ENCODE measurements around the gene RRN3.
"Not testable (repeated sequence)": the region's sequence is repeated elsewhere in the genome, so short reads cannot be mapped to it uniquely, and the experiment has no call there.

RRN3 gene

GRCh38 chr16:15016951-15017580 lies 77.0 kb downstream of the RRN3 start:
- H3K4me3 ChIP-seq (ENCODE audit: low read length) = not testable (repeated sequence)

GRCh38 chr16:15016354-15016753 lies 77.7 kb downstream of the RRN3 start:
- not testable (repeated sequence) for H3K4me3 ChIP-seq (ENCODE audit: low read length)

- H3K4me3 ChIP-seq (ENCODE audit: low read length) = not testable (repeated sequence)
Measured at GRCh38 chr16:15015671-15016070, 78.4 kb downstream of the RRN3 start.

- not testable (repeated sequence) for H3K4me3 ChIP-seq (ENCODE audit: low read length)
Measured at GRCh38 chr16:15012941-15013340, 81.1 kb downstream of the RRN3 start.
